HepG2 (cell line): ENCODE data around the gene ZNF511. TPM values are rescaled to one million over a fixed set of nuclear protein-coding genes. Genes with fewer than 3 reads are reported as not detected.

ENCODE experiments used
- ARHGAP35 ChIP-seq: sonication (generic); formaldehyde crosslinking; IDR thresholded peaks from 2 replicates; pipeline ENCODE4 v1.9.0; 2022; ENCODE audit warnings: mild to moderate bottlenecking, inconsistent platforms, moderate library complexity, missing genetic modification reagents, borderline replicate concordance
- CHD4 ChIP-seq: fragments of 200-600 bp; sonication (generic); IDR thresholded peaks from 2 replicates; pipeline ENCODE4 v1.7.0; 2017; ENCODE audit warnings: mild to moderate bottlenecking, low read length, borderline replicate concordance
- ELF4 ChIP-seq: sonication (generic); formaldehyde crosslinking; IDR thresholded peaks from 2 replicates; pipeline ENCODE4 v1.5.0; 2020; ENCODE audit warnings: missing genetic modification reagents, mild to moderate bottlenecking, moderate library complexity, borderline replicate concordance
- GPN1 ChIP-seq: sonication (generic); formaldehyde crosslinking; IDR thresholded peaks from 2 replicates; pipeline ENCODE4 v1.5.1; 2020; ENCODE audit warnings: missing genetic modification reagents, borderline replicate concordance
- HIVEP1 ChIP-seq: sonication (generic); formaldehyde crosslinking; IDR thresholded peaks from 2 replicates; pipeline ENCODE4 v1.4.0; 2020; ENCODE audit warnings: mild to moderate bottlenecking, missing genetic modification reagents
- KDM5B ChIP-seq: sonication (generic); formaldehyde crosslinking; IDR thresholded peaks from 2 replicates; pipeline ENCODE4 v1.4.0; 2020; ENCODE audit warnings: missing genetic modification reagents, mild to moderate bottlenecking, borderline replicate concordance
- KMT2B ChIP-seq: IDR thresholded peaks from 2 replicates; pipeline ENCODE4 v1.6.1; 2016; ENCODE audit warnings: missing genetic modification reagents, missing compliant biosample characterization
- LCORL ChIP-seq, 2 experiments: fragments of 450-650 bp in 1 of 2; sonication (generic) in 1 of 2; formaldehyde crosslinking in 1 of 2; IDR thresholded peaks; 2 replicates each; pipeline versions ENCODE4 v1.5.0 to v1.6.1; 2017 to 2020; ENCODE audit warnings: antibody characterized with exemption in 1 of 2, missing genetic modification reagents in 1 of 2
- NCOR1 ChIP-seq: fragments of 200-600 bp; sonication (generic); IDR thresholded peaks from 2 replicates; pipeline ENCODE4 v1.7.0; 2017; ENCODE audit warnings: antibody characterized with exemption, low read length, borderline replicate concordance
- NR2C2 ChIP-seq: sonication (generic); formaldehyde crosslinking; IDR thresholded peaks from 2 replicates; pipeline ENCODE4 v1.4.0; 2020; ENCODE audit warnings: missing genetic modification reagents, mild to moderate bottlenecking, moderate library complexity, borderline replicate concordance
- TP53 ChIP-seq: sonication (generic); formaldehyde crosslinking; conservative IDR thresholded peaks from 2 replicates; pipeline ENCODE4 v1.4.0; 2020; ENCODE audit warnings: missing genetic modification reagents
- ZMYM3 ChIP-seq: sonication (generic); formaldehyde crosslinking; IDR thresholded peaks from 2 replicates; pipeline ENCODE4 v1.5.1; 2020; ENCODE audit warnings: mild to moderate bottlenecking, missing genetic modification reagents
- ZNF20 ChIP-seq: sonication (generic); formaldehyde crosslinking; IDR thresholded peaks from 2 replicates; pipeline ENCODE4 v1.4.0; 2020; ENCODE audit warnings: mild to moderate bottlenecking, moderate library complexity, missing genetic modification reagents
- ZNF343 ChIP-seq: sonication (generic); formaldehyde crosslinking; IDR thresholded peaks from 2 replicates; pipeline ENCODE4 v1.4.0; 2020; ENCODE audit warnings: mild to moderate bottlenecking, missing genetic modification reagents
- ZNF563 ChIP-seq: sonication (generic); formaldehyde crosslinking; IDR thresholded peaks from 2 replicates; pipeline ENCODE4 v1.8.0; 2022; ENCODE audit warnings: mild to moderate bottlenecking, moderate library complexity, missing genetic modification reagents
- ZNF570 ChIP-seq: sonication (generic); formaldehyde crosslinking; IDR thresholded peaks from 2 replicates; pipeline ENCODE4 v1.4.0; 2020; ENCODE audit warnings: mild to moderate bottlenecking, missing genetic modification reagents, borderline replicate concordance
- ZNF598 ChIP-seq: sonication (generic); formaldehyde crosslinking; IDR thresholded peaks from 2 replicates; pipeline ENCODE4 v1.5.1; 2020; ENCODE audit warnings: mild to moderate bottlenecking, missing genetic modification reagents, borderline replicate concordance
- ZNF670 ChIP-seq: sonication (generic); formaldehyde crosslinking; IDR thresholded peaks from 2 replicates; pipeline ENCODE4 v1.8.0; 2022; ENCODE audit warnings: mild to moderate bottlenecking, missing genetic modification reagents, borderline replicate concordance
- ZZZ3 ChIP-seq: sonication (generic); formaldehyde crosslinking; IDR thresholded peaks from 2 replicates; pipeline ENCODE4 v1.4.0; 2020; ENCODE audit warnings: missing genetic modification reagents, mild to moderate bottlenecking, borderline replicate concordance
- polyA plus RNA-seq, 8 experiments: library from polyadenylated mRNA; depleted of rRNA in 3 of 8; stranded (reverse) in 7 of 8; unstranded in 1 of 8; fragments of >200 nt; fragmentation: Illumina TruSeq in 4 of 8; extraction: Trizol in 4 of 8; gene quantifications; 2 replicates each; pipeline versions ENCODE4 v1.2.1 to v1.2.3, GENCODE V29; 2011 to 2016; ENCODE audit warnings: low read depth in 4 of 8, missing spikeins in 1 of 8, mixed read lengths in 1 of 8; ENCODE audit not compliant: insufficient read depth in 1 of 8
- total RNA-seq, 5 experiments: library from RNA; depleted of rRNA; stranded (reverse); fragments of >200 nt; fragmentation: Illumina TruSeq; extraction: Trizol; gene quantifications; 2 replicates each; pipeline ENCODE4 v1.2.3, GENCODE V29; 2016; ENCODE audit warnings: low read depth in 1 of 5
- TF ChIP-seq, protein P1 (sequence below): sonication (generic); formaldehyde crosslinking; IDR thresholded peaks from 2 replicates; pipeline ENCODE4 v1.4.0; 2020; ENCODE audit warnings: mild to moderate bottlenecking, missing genetic modification reagents
- TF ChIP-seq, protein P2 (sequence below): sonication (generic); formaldehyde crosslinking; IDR thresholded peaks from 2 replicates; pipeline ENCODE4 v1.4.0; 2020; ENCODE audit warnings: missing genetic modification reagents
- TF ChIP-seq, protein P3 (sequence below): sonication (generic); IDR thresholded peaks from 2 replicates; pipeline ENCODE4 v1.6.1; 2016; ENCODE audit warnings: low read depth, borderline replicate concordance

ZNF511 gene
- total and polyA plus RNA-seq, 2 of the 13 experiments (the other 11 are each of a cell fraction or from before 2014, with no cell fraction given): 35.6 to 66.4 TPM

DNA sequence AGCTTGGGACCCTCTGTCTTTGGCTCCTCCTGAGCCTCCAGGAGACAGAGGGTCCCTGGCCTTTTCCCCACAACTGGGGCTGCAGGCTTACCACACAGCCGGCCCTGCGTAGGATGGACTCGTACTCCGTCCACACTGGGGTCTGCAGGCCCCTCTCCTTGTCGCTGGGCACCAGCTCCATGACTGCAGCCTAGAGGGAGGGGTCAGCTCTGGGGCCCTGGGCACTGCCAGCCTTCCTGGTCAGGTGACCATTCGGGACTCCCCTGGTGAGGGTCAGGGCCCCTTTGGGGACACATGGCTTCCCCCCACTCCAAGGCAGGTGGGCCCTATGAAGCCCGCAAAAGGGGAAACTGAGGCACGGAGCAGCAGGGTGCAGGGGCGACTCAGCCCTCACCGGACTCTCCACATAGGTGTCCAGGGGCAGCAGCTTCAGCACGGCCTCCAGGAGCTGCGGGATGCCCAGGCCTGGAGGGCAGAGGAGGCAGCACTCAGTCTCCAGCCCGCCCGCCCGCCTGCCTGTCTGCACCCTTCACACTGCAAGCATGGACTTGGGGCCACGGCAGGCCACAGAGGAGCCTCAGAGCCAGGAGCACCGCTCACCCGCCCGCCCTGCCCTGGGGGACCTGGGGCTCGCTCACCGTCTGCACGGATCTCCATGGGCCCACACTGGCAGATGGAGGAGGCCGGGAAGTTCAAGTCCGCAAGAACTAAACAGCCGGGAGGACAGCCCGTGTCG lies 48.0 kb downstream of the ZNF511 start (continued):
- no peak for TF ChIP-seq TP53 (CRISPR knock-in tag)
- no peak for TF ChIP-seq GPN1
- TF ChIP-seq ZMYM3: no peak; the same call in 1 of the 2 replicates
- no peak for TF ChIP-seq NCOR1
- no peak for TF ChIP-seq ZNF570 (CRISPR knock-in tag)
- no peak for TF ChIP-seq KMT2B (CRISPR knock-in tag)
- TF ChIP-seq ZNF598: no peak
- no peak for TF ChIP-seq NR2C2
- TF ChIP-seq CHD4: no peak
- TF ChIP-seq ZNF20 (CRISPR knock-in tag): peak; percentile 61; the same call in 1 of the 2 replicates
- TF ChIP-seq ZNF670 (CRISPR knock-in tag): no peak
- TF ChIP-seq, protein P1, sequence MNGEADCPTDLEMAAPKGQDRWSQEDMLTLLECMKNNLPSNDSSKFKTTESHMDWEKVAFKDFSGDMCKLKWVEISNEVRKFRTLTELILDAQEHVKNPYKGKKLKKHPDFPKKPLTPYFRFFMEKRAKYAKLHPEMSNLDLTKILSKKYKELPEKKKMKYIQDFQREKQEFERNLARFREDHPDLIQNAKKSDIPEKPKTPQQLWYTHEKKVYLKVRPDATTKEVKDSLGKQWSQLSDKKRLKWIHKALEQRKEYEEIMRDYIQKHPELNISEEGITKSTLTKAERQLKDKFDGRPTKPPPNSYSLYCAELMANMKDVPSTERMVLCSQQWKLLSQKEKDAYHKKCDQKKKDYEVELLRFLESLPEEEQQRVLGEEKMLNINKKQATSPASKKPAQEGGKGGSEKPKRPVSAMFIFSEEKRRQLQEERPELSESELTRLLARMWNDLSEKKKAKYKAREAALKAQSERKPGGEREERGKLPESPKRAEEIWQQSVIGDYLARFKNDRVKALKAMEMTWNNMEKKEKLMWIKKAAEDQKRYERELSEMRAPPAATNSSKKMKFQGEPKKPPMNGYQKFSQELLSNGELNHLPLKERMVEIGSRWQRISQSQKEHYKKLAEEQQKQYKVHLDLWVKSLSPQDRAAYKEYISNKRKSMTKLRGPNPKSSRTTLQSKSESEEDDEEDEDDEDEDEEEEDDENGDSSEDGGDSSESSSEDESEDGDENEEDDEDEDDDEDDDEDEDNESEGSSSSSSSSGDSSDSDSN (CRISPR knock-in tag): no peak
- TF ChIP-seq ARHGAP35: no peak
- TF ChIP-seq KDM5B (CRISPR knock-in tag): peak; percentile 26; the same call in 1 of the 2 replicates
- no peak for TF ChIP-seq ZNF343 (CRISPR knock-in tag)
- TF ChIP-seq HIVEP1 (CRISPR knock-in tag): peak; percentile 81; the same call in 1 of the 2 replicates
- no peak for TF ChIP-seq ZNF563 (CRISPR knock-in tag)
- no peak for TF ChIP-seq ELF4 (CRISPR knock-in tag)
- TF ChIP-seq LCORL (IDR thresholded peaks at IDR 0.05): no peak
- no peak for TF ChIP-seq LCORL (CRISPR knock-in tag; IDR thresholded peaks at IDR 0.05)
- TF ChIP-seq, protein P2, sequence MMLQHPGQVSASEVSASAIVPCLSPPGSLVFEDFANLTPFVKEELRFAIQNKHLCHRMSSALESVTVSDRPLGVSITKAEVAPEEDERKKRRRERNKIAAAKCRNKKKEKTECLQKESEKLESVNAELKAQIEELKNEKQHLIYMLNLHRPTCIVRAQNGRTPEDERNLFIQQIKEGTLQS (CRISPR knock-in tag): no peak
- TF ChIP-seq, protein P3, sequence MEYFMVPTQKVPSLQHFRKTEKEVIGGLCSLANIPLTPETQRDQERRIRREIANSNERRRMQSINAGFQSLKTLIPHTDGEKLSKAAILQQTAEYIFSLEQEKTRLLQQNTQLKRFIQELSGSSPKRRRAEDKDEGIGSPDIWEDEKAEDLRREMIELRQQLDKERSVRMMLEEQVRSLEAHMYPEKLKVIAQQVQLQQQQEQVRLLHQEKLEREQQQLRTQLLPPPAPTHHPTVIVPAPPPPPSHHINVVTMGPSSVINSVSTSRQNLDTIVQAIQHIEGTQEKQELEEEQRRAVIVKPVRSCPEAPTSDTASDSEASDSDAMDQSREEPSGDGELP: no peak
- no peak for TF ChIP-seq ZZZ3 (CRISPR knock-in tag)
